Nephron (organoid): ENCODE results near the gene CACNA1C.

Experiments
- H3K27ac Mint-ChIP-seq, 3 experiments: 2 replicates each; pipeline ENCODE4 v1.8.0; 2020; ENCODE audit warnings: mixed read lengths in 3 of 3, mild to moderate bottlenecking in 2 of 3, moderate library complexity in 1 of 3
- H3K27me3 Mint-ChIP-seq: 2 replicates; pipeline ENCODE4 v1.8.0; 2021; ENCODE audit warnings: low read depth, mild to moderate bottlenecking, moderate library complexity, mixed read lengths
- H3K36me3 Mint-ChIP-seq: 2 replicates; pipeline ENCODE4 v1.8.0; 2020; ENCODE audit warnings: low read depth, mixed read lengths
- H3K4me1 Mint-ChIP-seq: 2 replicates; pipeline ENCODE4 v1.8.0; 2020; ENCODE audit warnings: mixed read lengths
- H3K4me3 Mint-ChIP-seq, 3 experiments: 2 replicates each; pipeline ENCODE4 v1.8.0; 2020; ENCODE audit warnings: mild to moderate bottlenecking in 3 of 3, mixed read lengths in 3 of 3, moderate library complexity in 2 of 3
- H3K9me3 Mint-ChIP-seq: 2 replicates; pipeline ENCODE4 v1.8.0; 2020; ENCODE audit warnings: mixed read lengths
- CTCF ChIP-seq, 3 experiments: fragments of 200-600 bp; sonication (generic); IDR thresholded peaks; one replicate each; pipeline ENCODE4 v1.5.0; 2021; ENCODE audit warnings: antibody characterized with exemption in 3 of 3; ENCODE audit not compliant: unreplicated experiment in 3 of 3

CACNA1C gene

GRCh38 chr12:2205996-2206395 lies 153.2 kb downstream of the CACNA1C start:
- H3K9me3 Mint-ChIP-seq: peaks cover 6% of the 10 kb centered on the region
- no peak for TF ChIP-seq CTCF (IDR thresholded peaks at IDR 0.05; ENCODE audit: unreplicated experiment in 3 of 3)
- no peak overlapping the region for H3K27ac Mint-ChIP-seq
- no peak overlapping the region for H3K4me3 Mint-ChIP-seq
- H3K36me3 Mint-ChIP-seq: peaks cover 3% of the 10 kb centered on the region
- peaks cover 12% of the 10 kb centered on the region for H3K4me1 Mint-ChIP-seq
- no peaks in the 10 kb centered on the region for H3K27me3 Mint-ChIP-seq

GRCh38 chr12:2208837-2209635 lies 156.2 kb downstream of the CACNA1C start:
- Mint-ChIP-seq H3K4me1 (peaks cover 28% of the 10 kb centered on the region), H3K27ac (peak overlapping the region in 1 of 3 experiments; percentile 33), H3K36me3 (no peaks in the 10 kb centered on the region), H3K27me3 (no peaks in the 10 kb centered on the region), H3K9me3 (peaks cover 2% of the 10 kb centered on the region), H3K4me3 (no peak overlapping the region)
- TF ChIP-seq CTCF (IDR thresholded peaks at IDR 0.05; ENCODE audit: unreplicated experiment in 3 of 3): no peak

GRCh38 chr12:2211119-2211518 lies 158.3 kb downstream of the CACNA1C start:
- Mint-ChIP-seq H3K36me3 (no peaks in the 10 kb centered on the region), H3K4me1 (peaks cover 36% of the 10 kb centered on the region), H3K27me3 (no peaks in the 10 kb centered on the region), H3K4me3 (no peak overlapping the region), H3K27ac (peak overlapping the region; percentile 16 to 39 (median 17)), H3K9me3 (no peaks in the 10 kb centered on the region)
- no peak for TF ChIP-seq CTCF (IDR thresholded peaks at IDR 0.05; ENCODE audit: unreplicated experiment in 3 of 3)

GRCh38 chr12:2212537-2212936 lies 159.8 kb downstream of the CACNA1C start:
- TF ChIP-seq CTCF (IDR thresholded peaks at IDR 0.05; ENCODE audit: unreplicated experiment in 3 of 3): no peak
- Mint-ChIP-seq H3K4me3 (no peak overlapping the region), H3K36me3 (no peaks in the 10 kb centered on the region), H3K27ac (peak overlapping the region; percentile 63 to 97 (median 96)), H3K4me1 (peaks cover 36% of the 10 kb centered on the region), H3K9me3 (no peaks in the 10 kb centered on the region), H3K27me3 (no peaks in the 10 kb centered on the region)

GRCh38 chr12:2212971-2213869 lies 160.4 kb downstream of the CACNA1C start:
- Mint-ChIP-seq H3K27me3 (no peaks in the 10 kb centered on the region), H3K4me1 (peaks cover 36% of the 10 kb centered on the region), H3K27ac (peak overlapping the region; percentile 92 to 97 (median 96)), H3K9me3 (no peaks in the 10 kb centered on the region), H3K4me3 (peak overlapping the region; percentile 5 to 35 (median 17)), H3K36me3 (no peaks in the 10 kb centered on the region)
- no peak for TF ChIP-seq CTCF (IDR thresholded peaks at IDR 0.05; ENCODE audit: unreplicated experiment in 3 of 3)
